OCI-LY7 (cell line): ENCODE results near the gene ATP6AP1. TPM values are rescaled to one million over a fixed set of nuclear protein-coding genes. Genes with fewer than 3 reads are reported as not detected.

Experiments
- BruUV-seq: library from RNA; stranded (reverse); fragments of 400-500 nt; replicated peaks from 2 replicates; lab custom pipeline; 2021; lab: Mats Ljungman, UMichigan
- CTCF ChIA-PET: fragments of 300-600 bp; sonication (Branson Sonifier 250); formaldehyde crosslinking; loops from one replicate; lab custom pipeline; 2022; ENCODE audit warnings: antibody characterized with exemption; ENCODE audit not compliant: unreplicated experiment; lab: Charles Lee
- POLR2A ChIA-PET: fragments of 300-600 bp; sonication (Branson Sonifier 250); formaldehyde crosslinking; loops from one replicate; lab custom pipeline; 2022; ENCODE audit warnings: antibody characterized with exemption; lab: Charles Lee
- DNase-seq: peaks from one replicate; pipeline ENCODE4 v3.0.0-alpha.2; 2015; ENCODE audit warnings: low spot score
- H2AFZ ChIP-seq: fragments of 200-600 bp; sonication (generic), shearing (Covaris generic); 2 replicates; pipeline ENCODE4 v1.6.1; 2014; ENCODE audit warnings: mild to moderate bottlenecking, antibody characterized with exemption, low read length, moderate library complexity
- H3K27ac ChIP-seq: fragments of 200-600 bp; sonication (generic); 2 replicates; pipeline ENCODE4 v1.5.1; 2014; ENCODE audit warnings: mixed run types, low read depth, mild to moderate bottlenecking, moderate library complexity, low read length, inconsistent platforms; ENCODE audit not compliant: poor library complexity, severe bottlenecking
- H3K36me3 ChIP-seq: fragments of 200-600 bp; sonication (generic); 2 replicates; pipeline ENCODE4 v1.6.1; 2014; ENCODE audit warnings: mild to moderate bottlenecking, antibody characterized with exemption, low read length, moderate library complexity, mixed read lengths; ENCODE audit not compliant: insufficient read depth
- H3K4me1 ChIP-seq: fragments of 200-600 bp; sonication (generic); 2 replicates; pipeline ENCODE4 v1.5.1; 2014; ENCODE audit warnings: mild to moderate bottlenecking, low read length; ENCODE audit not compliant: insufficient read depth, poor library complexity, severe bottlenecking
- H3K4me2 ChIP-seq: fragments of 200-600 bp; sonication (generic); 2 replicates; pipeline ENCODE4 v1.6.1; 2014; ENCODE audit warnings: mild to moderate bottlenecking, low read length
- H3K4me3 ChIP-seq: fragments of 200-600 bp; sonication (generic); 2 replicates; pipeline ENCODE4 v1.5.1; 2014; ENCODE audit warnings: mild to moderate bottlenecking, low read depth, low read length; ENCODE audit not compliant: poor library complexity, severe bottlenecking
- H3K79me2 ChIP-seq: fragments of 200-600 bp; sonication (generic); 2 replicates; pipeline ENCODE4 v1.6.1; 2016; ENCODE audit warnings: low read depth, mild to moderate bottlenecking, low read length, moderate library complexity, mixed read lengths; ENCODE audit not compliant: insufficient read depth
- H3K9me2 ChIP-seq: fragments of 200-600 bp; sonication (generic); 2 replicates; pipeline ENCODE4 v1.6.1; 2016; ENCODE audit warnings: mild to moderate bottlenecking, low read length, mixed read lengths; ENCODE audit not compliant: insufficient read depth
- H3K9me3 ChIP-seq: fragments of 200-600 bp; sonication (generic); 2 replicates; pipeline ENCODE4 v1.6.1; 2014; ENCODE audit warnings: mild to moderate bottlenecking, mixed run types, low read length, mixed read lengths
- H4K20me1 ChIP-seq: fragments of 200-600 bp; sonication (generic); 2 replicates; pipeline ENCODE4 v1.6.1; 2014; ENCODE audit warnings: mild to moderate bottlenecking, antibody characterized with exemption, low read length, moderate library complexity, mixed read lengths; ENCODE audit not compliant: insufficient read depth
- EZH2phosphoT487 ChIP-seq: fragments of 200-600 bp; sonication (generic); IDR thresholded peaks from 2 replicates; pipeline ENCODE4 v1.6.1; 2018; ENCODE audit warnings: low read depth, borderline replicate concordance, mild to moderate bottlenecking, mixed run types, antibody characterized with exemption, low read length, moderate library complexity, mixed read lengths
- intact Hi-C: fragments of 100-400 bp; cut with micrococcal nuclease; formaldehyde crosslinking; loops from one replicate; pipeline ENCODE4 v1.10.0; 2022; ENCODE audit not compliant: unreplicated experiment
- total RNA-seq, 2 experiments: library from RNA; depleted of rRNA in 1 of 2; stranded (reverse); fragments of >200 nt in 1 of 2; shearing (Covaris generic) in 1 of 2; gene quantifications; 2 replicates each; pipeline ENCODE4 v1.2.3, GENCODE V29; 2014 to 2022
- TF ChIP-seq, protein P1 (sequence below): fragments of 200-600 bp; sonication (generic); conservative IDR thresholded peaks from 2 replicates; pipeline ENCODE4 v1.5.1; 2014; ENCODE audit warnings: mild to moderate bottlenecking, antibody characterized with exemption, low read length, moderate library complexity, mixed read lengths

The ATP6AP1 gene
- total RNA-seq, 2 experiments from 2014 or later, result 26.4 to 39.5 TPM

DNA sequence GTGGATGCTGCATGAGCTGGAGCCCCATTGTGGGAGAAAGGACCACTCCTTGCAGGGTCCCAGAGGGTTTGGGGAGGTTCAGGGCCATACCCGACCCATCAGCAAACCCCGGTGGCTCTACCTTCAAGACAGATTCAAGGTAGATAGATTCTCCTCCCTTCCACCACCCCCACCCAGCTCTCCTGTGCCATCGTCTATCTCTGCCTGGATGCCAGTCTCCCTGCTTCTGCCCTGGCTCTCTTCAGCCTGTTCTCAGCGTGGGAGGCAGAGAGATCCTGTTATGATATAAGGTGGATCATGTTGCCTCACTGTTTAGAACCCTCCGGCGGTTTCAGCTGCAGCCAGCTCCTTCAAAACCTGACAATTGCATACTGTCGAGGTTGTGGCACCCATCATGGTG, 45.2 kb downstream of the ATP6AP1 start:
- CTCF ChIA-PET, result no interaction called here
- TF ChIP-seq, protein P1, sequence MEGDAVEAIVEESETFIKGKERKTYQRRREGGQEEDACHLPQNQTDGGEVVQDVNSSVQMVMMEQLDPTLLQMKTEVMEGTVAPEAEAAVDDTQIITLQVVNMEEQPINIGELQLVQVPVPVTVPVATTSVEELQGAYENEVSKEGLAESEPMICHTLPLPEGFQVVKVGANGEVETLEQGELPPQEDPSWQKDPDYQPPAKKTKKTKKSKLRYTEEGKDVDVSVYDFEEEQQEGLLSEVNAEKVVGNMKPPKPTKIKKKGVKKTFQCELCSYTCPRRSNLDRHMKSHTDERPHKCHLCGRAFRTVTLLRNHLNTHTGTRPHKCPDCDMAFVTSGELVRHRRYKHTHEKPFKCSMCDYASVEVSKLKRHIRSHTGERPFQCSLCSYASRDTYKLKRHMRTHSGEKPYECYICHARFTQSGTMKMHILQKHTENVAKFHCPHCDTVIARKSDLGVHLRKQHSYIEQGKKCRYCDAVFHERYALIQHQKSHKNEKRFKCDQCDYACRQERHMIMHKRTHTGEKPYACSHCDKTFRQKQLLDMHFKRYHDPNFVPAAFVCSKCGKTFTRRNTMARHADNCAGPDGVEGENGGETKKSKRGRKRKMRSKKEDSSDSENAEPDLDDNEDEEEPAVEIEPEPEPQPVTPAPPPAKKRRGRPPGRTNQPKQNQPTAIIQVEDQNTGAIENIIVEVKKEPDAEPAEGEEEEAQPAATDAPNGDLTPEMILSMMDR, result no peak
- TF ChIP-seq EZH2phosphoT487, result no peak
- H3K4me1 ChIP-seq, result peaks cover 10% of the 10 kb centered on the region
- H3K9me2 ChIP-seq, result no peaks in the 10 kb centered on the region
- no peaks in the 10 kb centered on the region for H3K9me3 ChIP-seq
- no peak for DNase-seq
- intact Hi-C loops, result no loop called here
- no peak overlapping the region for H3K4me3 ChIP-seq
- POLR2A ChIA-PET, result interaction anchor here (0.6 kb wide), 1 partner anchor 50 kb away, joined by 5 read pairs; no protein-coding TSS in a partner anchor
- no peaks in the 10 kb centered on the region for H4K20me1 ChIP-seq
- no peaks in the 10 kb centered on the region for H3K36me3 ChIP-seq
- no peak overlapping the region for H3K27ac ChIP-seq
- BruUV-seq, result no TSS peak
- no peak overlapping the region for H3K4me2 ChIP-seq
- no peaks in the 10 kb centered on the region for H3K79me2 ChIP-seq
- H2AFZ ChIP-seq, result no peak overlapping the region

DNA sequence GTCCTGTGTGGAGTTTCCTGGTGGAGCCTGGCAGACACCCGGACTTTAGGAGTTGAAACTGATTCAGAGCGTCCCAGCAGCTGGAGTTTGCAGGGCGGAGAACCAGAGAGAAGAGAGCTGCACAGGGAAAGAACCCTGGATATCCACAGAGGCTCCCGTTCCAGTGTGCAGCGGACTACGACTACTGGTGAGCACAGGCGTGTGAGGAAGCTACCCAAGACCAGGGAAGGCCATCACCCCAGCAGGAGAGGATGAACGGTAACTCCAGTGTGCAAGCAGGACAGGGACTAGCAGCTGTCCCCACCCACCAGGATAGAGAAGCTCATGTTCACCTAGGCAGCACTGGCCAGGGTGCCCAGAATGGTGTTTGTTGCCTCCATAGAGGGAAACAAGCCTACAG, 48.3 kb downstream of the ATP6AP1 start:
- Histone ChIP-seq H4K20me1 (no peaks in the 10 kb centered on the region), H3K79me2 (no peaks in the 10 kb centered on the region), H3K27ac (no peak overlapping the region), H3K36me3 (no peaks in the 10 kb centered on the region), H2AFZ (no peak overlapping the region), H3K9me3 (no peaks in the 10 kb centered on the region), H3K4me2 (no peak overlapping the region), H3K9me2 (no peaks in the 10 kb centered on the region), H3K4me1 (peaks cover 37% of the 10 kb centered on the region), H3K4me3 (no peak overlapping the region)
- no peak for TF ChIP-seq EZH2phosphoT487
- TF ChIP-seq, protein P1, result no peak
- ChIA-PET CTCF (no interaction called here), POLR2A (interaction anchor here (0.6 to 1.7 kb wide), 4 partner anchors 10 to 47 kb away, joined by 3 to 4 read pairs (median 4); partner anchors contain the start of genes SLC10A3 and UBL4A)
- no peak for DNase-seq
- intact Hi-C loops, result loop anchor here (5.0 kb wide), 1 partner anchor 40 kb away; the partner anchor contains the start of gene FAM3A
- BruUV-seq, result no TSS peak

DNA sequence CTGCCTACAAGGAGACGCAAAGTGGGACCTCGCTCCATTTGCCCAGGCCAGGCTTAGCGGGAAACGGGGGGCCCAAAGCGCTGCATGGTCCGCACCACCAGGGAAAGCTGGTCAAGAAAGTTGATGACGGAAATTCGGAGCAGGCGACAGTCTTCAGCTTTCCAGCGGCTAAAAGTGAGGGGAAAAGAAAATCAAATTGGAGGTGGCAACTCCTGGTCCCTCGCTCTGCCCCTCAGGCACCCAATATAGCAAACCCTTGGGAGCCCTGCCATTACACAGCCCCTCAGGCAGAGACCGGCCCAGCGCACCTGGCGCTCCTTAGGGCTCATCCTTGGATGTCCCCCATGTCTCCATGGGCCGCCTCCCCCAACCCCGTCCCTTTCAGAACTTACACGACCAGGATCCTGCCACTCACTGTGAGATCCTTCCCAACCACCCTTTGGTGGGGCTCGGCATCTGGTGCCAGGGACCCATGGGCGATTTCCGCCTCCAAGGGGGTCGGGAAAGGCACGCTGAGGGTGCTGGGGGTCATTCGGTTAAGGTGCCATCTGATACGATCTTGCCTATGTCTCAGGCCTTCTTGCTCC, 49.5 kb downstream of the ATP6AP1 start:
- peak overlapping the region; percentile 80 for H3K4me3 ChIP-seq
- H3K36me3 ChIP-seq, result no peaks in the 10 kb centered on the region
- CTCF ChIA-PET, result interaction anchor here (0.9 kb wide), 1 partner anchor 18 kb away, joined by 3 read pairs; no protein-coding TSS in a partner anchor
- intact Hi-C loops, result loop anchor here (5.0 kb wide), 1 partner anchor 39 kb away; the partner anchor contains the start of gene FAM3A
- no peak overlapping the region for H3K27ac ChIP-seq
- H3K79me2 ChIP-seq, result no peaks in the 10 kb centered on the region
- no peak for TF ChIP-seq EZH2phosphoT487
- TF ChIP-seq, protein P1, result no peak
- DNase-seq, result no peak
- no peaks in the 10 kb centered on the region for H3K9me2 ChIP-seq
- POLR2A ChIA-PET, result interaction anchor here (0.5 to 1.7 kb wide), 3 partner anchors 13 to 31 kb away, joined by 3 to 4 read pairs (median 4); partner anchors contain the start of gene SLC10A3
- H3K4me1 ChIP-seq, result peaks cover 47% of the 10 kb centered on the region
- no peaks in the 10 kb centered on the region for H3K9me3 ChIP-seq
- no peaks in the 10 kb centered on the region for H4K20me1 ChIP-seq
- no TSS peak for BruUV-seq
- peak overlapping the region; percentile 84 for H3K4me2 ChIP-seq
- H2AFZ ChIP-seq, result no peak overlapping the region; the same call in 1 of the 2 replicates
